ENCODE data around the gene MEX3D.

MEX3D gene

DNA sequence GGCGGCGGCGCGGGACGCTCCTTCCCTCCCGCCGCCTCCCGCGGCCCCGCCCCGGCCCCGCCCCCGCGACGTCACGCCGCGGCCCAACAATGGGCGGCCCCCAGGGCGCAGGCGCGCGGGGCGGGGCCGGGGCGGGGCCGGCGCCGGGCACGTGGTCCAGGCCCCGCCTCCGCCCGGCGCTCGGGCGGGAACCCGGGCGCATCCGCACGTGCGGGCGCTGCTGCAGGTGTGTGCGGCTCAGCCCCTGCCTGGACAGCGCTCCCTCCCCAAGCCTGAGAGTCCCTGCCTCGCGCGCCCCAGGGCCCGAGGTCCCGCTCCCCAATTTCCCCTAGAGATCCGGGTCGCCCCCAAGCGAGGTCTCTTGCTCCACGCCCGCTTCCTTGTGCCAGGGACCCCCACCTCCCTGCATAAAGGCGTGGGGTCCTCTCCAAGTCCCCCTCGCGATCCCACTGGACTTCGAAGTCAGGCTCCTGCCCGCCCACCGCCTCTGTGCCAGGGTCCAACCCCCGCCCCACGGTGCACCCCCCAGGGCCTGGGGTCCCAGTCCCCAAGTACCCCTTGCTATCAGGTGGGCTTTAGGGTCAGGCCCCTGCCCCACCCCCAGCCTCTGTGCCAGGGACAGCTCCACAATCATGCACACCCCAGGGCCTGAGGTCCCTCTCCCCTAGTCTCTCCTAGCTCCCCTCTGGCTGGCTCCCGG, at the start of gene MEX3D:
TSS of gene MEX3D (minus strand) at position 6 of the 700 bp plus-strand sequence. CDS start 267 bp downstream, outside the sequence.
- peak; percentile 75 to 88 for DNase-seq

DNA sequence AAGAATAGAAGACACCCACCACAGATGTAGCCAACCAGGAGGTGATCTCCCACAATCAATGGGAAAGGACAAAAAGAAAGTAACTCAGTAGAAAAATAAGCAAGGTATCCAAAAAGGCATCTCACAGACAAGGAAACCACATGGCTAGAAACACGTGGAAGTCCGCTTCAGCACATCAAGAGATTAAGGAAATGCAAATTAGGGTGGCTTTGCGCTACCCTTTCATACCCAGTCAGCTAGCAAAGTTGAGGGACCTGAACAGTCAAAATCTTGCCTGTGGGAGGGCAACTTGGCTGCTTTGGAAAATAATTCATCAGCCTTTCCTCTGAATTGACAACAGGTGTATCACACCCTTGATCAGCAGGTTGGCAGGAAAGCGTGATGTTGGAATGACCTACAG, 48.8 kb upstream of the MEX3D start:
- DNase-seq, result no peak

DNA sequence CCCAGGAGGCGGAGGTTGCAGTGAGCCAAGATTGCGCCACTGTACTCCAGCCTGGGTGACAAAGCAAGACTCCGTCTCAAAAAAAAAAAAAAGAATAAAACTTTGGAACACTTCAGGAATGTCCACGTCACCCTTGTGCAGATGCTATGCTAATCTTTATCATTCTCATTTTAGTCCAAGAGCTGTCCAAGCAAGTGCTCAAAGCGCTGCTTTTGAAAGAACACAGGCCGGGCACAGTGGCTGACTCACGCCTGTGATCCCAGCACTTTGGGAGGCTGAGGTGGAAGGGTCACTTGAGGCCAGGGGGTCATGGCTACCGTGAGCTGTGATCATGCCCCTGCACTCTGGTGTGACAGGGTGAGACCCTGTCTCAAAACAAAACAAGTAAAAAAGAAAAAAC, 48.3 kb upstream of the MEX3D start:
- DNase-seq, result no peak

DNA sequence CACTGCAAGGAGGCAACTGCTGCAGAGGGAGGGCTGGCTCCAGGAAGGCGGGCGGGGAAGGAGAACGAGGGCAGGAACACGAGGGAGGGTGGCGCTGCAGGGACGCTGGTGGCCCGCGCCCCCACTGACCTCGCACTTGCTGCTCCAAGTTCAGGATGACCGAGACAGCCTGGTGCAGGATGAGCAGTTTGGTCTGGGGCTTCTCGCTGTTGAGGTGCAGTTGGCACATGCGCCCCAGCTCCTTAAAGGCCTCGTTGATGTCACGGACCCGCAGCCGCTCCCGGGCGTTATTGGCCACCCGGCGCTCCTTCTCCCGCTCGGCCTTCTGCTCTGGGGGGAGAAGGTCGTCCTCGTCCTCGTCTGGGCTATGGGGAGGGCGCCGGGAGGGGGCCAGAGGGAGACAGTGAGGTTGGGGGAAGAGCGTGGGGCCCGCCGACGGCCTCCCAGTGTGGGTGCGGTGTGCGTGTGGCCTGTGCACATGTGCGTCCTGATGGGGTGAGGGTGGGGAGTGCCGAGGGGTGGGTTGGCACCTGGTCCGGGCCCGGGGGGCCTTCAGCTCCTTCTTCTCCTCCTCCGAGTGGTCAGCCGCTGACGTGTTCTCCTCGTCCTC, 47.1 kb upstream of the MEX3D start:
- DNase-seq, result no peak

DNA sequence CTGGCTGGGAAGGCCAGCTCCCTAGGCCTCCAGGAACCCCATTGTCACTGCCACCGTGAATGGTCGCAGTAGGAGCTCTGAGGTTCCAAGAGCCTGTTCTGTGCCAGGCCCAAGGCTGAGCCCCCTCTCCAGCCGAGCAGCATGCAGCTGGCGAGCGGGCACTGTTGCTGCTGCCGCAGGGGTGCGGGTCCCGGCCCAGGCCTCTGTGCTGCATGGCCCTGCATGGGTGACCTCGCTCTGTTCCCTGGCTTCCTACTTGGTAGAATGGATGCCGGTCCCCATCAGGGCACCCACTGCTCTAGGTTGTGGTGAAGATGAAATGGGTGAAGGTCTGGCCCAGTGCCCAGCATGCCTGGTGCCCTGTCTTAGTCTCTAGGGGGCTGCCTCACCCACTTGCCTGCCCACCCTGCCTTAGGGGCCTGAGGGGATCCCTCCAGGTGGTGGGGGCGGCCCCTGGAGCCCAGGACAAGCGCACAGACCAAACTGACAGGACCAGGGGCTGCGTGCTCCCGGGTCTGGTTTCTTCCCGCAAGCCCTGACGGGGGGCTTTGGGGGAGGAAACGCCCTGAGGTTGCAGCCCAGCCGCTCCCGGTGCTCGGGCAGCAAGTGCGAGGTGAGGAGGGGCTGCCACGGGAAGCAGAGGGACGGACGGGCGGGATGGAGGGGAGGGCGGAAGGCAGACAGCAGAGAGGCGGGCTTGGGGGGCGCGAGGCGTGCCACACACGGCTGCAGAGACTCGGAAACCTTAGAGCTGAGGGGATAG, 45.9 kb upstream of the MEX3D start:
- no peak for DNase-seq

DNA sequence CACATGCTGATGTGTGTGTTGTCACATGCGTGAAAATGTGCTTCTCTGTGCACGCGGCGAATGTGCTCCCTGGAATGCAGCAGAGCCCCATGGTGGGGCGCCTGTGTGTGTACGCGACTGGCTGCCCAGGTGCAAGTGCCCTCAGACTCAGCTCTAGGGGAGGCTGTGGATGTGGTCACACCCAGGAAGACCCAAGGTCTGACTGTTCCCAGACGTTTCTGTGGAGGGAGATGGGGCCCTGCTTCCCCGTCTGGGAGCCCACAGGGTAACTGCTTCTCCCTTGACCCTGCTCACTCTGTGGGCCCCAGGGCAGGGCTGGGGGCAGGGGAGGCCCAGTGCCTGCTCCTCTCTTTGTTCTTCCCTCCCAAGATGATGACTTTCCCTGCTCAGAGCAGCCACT, 45.0 kb upstream of the MEX3D start:
- no peak for DNase-seq

DNA sequence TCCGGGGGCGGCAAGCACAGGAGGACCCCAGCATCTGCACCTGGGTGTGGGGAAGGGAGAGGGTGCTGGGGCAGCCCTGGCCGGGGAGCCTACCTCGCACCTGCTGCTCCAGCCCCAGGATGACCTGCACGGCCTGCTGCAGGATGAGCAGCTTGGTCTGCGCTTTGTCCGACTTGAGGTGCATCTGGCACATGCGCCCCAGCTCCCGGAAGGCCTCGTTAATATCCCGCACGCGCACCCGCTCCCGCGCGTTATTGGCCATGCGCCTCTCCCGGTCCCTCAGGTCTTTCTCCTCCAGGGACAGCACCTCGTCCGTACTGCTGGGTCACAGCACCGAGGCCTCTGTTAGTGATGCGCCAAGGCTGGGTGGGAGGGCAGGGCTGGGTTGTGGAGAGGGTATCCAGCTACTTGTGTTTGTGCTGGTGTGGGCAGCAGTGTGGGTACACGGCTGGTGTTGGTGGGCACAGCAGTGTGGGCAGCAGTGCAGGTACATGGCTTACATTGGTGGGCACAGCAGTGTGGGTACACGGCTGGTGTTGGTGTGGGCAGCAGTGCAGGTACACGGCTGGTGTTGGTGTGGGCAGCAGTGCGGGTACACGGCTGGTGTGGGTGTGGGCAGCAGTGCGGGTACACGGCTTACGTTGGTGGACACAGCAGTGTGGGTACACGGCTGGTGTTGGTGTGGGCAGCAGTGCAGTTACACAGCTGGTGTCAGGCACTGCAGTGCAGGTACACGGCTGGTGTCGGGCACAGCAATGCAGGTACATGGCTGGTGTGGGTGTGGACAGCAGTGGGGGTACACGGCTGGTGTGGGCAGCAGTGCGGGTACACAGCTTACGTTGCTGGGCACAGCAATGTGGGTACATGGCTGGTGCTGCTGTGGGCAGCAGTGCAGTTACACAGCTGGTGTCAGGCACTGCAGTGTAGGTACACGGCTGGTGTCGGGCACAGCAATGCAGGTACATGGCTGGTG, 44.3 kb upstream of the MEX3D start:
- DNase-seq, result no peak

DNA sequence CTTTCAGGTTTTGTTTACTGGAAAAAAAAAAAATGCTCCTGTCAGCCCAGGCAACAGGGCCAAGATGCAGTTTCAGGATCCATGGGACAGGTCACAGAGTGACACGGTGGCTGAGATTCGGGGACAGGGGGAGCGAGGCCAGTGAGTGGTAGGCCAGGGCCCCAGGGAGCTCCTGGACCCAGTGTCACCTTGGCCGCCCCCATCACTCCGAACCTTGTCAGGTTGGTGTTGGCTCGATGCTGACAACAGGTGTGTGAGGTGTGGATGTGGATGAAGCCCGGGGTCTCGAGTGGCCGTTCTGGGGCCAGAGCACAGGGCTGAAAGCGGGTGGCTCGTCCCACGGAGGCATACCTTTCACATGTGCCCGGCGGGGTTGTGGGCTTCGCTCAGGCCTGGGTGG, 43.2 kb upstream of the MEX3D start:
- DNase-seq, result no peak

DNA sequence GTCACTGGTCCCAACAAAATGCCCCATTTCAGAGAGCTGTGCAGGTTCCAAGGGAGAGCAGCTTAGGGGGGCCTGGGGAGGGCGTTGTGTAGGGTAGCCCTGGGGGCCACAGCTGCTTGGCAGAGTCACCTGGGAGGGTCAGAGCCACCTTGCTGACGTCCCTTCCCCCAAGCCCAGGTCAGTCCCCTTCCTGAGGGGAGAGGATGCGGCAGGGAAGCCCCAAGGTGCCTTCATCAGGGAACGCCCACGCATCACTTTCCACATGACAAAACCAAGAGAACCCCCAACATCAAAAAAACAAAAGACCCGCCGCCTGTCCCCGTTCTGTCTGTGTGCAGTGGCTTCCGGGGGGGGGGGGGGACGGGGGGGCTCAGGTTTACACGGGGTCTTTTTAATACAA, 42.5 kb upstream of the MEX3D start:
- no peak for DNase-seq

DNA sequence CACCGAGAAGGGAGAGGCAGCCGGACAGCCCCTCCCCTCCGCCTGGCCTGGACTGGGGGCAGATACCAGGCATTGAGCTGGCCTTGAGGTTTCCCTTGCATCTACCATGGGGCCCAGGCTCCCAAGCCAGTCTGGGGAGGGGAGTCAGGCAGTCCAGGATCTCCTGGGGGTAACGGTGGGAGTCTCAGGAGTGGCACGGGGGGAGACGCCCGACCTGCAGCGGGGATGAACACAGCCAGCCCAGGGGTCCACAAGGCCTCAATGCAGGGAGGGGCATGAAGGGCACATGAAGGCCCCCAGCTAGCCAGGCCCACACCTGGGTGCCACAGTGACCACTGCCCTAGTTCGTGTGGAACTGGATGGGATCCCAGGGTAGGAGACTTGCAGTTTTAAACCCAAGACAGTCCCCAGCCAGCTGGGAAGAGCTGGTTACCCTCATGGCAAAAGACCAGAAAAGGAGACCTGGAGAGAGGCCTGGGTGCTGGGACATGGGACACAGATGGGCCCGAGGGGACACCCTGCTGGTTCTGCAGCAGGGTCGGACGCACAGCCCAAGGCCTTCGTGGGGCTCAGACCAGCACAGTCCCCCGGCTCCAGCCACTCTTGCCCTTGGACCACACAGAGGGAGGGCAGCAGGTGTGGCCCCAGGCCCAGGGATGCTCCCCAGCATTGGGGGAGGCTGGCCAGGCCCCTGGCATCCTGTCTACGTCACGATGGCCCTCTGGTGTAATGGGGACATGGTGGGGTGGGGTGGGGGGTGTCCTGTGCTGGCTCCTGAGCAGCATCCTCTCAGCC, 41.8 kb upstream of the MEX3D start:
- DNase-seq, result no peak

DNA sequence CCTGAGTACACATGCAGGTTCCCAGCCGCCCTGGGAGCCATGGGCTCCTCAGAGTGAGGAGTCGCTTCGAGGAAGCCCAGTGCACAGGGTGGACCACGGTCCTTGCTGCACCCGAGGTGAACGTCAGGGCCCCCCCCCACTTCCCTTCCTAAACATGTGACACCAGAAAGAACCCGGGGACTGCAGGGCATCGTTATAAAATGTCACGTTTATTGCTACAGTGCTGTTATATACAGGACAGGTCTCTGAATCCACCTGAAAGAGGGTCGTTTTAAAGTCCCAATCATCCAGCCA, 40.9 kb upstream of the MEX3D start:
- DNase-seq, result peak in 1 of 2 experiments; percentile 18

DNA sequence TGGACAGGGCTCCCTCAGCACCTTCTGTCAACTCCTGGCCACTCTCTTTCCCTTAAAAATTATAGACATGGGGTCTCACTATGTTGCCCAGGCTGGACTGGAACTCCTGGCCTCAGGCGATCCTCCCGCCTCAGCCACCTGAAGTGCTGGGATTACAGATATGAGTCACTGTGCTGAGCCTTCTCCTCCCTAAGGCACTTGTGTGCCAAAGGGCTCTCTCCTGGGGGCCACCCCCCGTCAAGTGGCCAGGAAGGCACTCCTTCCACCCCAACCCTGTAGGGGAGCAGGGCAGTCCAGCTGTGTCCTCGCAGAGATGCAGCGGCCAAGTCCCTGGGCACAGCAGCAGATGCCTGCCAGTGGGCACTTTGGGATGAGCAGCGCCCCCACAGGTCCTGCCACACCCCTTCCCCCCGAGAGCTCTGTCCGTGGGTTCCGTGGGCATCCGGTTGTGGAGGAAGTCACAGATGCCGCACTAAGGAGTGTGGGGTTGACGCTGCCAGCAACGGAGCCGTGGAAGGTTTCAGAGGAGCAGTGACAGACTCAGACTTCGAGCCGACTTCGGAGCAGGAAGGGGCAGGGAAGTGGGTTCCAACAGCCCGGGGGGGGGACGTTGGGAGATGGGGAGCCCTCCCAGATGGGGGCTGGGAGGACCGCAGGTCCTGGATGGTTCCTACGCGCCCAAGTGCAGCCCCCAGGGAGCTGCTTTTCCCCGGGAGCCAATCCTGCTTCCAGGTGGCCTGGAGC, 40.4 kb upstream of the MEX3D start:
- no peak for DNase-seq

DNA sequence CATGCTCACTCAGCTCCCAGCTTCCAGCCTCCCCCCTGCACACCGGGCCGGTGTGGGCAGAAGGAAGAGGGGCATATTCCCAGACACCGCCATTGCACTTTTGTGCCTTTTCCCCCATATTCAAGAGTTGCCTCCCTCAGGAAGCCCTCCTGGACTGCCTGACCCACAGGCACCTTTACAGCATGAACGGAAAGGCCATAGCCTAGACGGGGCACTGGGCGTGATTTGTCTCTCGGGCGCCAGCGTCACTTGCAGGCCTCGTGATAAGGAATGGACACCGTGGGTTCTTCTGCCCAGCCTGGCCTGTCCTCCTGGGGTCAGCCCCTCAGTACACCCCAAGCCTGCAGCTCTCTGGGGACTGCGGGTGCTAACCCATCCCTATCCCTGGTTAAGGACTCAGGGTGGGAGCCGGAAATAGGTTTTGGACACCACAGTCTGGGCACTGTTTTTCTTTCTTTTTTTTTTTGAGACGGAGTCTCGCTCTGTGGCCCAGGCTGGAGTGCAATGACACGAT, 38.1 kb upstream of the MEX3D start:
- DNase-seq, result no peak

DNA sequence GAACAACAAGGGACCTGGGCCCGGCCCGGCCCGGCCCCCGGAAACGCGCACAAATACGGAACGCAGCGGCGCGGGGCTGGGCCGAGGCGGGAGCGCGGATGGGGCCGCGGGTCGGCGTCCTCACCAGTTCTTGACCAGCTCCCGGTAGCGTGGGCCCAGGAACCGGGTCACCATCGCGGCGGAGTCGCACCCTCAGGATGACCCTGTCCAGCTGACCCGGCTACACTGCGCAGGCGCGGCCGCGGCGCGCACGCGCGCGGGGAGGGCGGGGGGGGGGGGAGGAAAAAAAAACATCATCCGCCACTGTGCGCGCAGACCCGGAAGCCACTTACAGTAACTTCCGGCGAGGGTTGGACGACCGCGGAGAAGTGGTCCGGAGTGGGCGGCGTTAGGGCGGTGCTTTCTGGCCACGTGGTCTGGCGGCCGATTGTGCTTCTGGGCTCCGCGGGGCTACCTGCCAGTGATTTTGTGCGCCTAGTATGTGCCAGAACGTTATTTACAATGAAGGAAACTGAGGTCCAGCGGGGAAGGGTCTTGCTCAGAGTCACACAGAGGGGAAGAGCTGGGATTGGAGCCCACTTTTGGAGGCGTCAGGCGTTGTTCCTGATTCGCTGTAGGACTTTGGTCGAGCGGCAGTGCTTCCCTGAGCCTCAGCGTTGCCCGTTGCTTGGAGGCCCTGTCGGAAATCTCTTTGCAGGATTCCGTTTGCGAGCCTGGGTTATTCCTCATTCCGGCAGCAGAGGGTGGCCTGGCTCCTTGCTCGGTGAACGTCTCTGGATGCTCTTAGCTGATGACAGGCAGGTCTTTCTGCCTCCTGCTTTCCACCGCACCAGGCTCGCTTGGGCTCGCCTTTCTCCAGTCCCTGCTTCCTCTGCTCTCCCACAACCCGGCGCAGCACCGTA, 37.4 kb upstream of the MEX3D start, which contains the start of gene UQCR11:
TSS of gene UQCR11 (minus strand) at position 227 of the 902 bp plus-strand sequence. CDS start at position 174, 53 bp downstream.
- DNase-seq, result peak; percentile 91

DNA sequence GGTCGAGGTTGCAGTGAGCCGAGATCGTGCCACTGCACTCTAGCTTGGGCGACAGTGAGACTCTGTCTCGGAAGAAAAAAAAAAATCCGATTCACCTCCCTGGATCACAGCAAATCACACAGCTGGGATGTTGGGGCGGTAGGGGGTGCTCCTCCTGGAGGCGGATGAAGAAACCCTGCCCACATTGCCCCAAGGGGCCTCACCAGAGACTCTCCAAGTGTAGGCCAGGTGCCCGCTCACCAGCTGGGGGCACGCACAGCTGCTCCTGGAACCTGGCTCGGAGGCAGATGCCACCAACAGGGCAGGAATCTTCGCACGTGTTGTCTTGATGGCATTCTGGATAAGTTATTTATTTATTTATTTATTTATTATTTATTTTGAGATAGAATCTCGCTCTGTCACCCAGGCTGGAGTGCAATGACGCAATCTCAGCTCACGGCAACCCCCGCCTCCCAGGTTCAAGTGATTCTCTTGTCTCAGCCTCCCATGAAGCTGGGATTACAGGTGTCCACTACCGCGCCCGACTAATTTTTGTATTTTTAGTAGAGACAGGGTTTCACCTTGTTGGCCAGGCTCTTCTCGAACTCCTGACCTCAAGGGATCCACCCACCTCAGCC, 34.1 kb upstream of the MEX3D start:
- DNase-seq, result no peak

DNA sequence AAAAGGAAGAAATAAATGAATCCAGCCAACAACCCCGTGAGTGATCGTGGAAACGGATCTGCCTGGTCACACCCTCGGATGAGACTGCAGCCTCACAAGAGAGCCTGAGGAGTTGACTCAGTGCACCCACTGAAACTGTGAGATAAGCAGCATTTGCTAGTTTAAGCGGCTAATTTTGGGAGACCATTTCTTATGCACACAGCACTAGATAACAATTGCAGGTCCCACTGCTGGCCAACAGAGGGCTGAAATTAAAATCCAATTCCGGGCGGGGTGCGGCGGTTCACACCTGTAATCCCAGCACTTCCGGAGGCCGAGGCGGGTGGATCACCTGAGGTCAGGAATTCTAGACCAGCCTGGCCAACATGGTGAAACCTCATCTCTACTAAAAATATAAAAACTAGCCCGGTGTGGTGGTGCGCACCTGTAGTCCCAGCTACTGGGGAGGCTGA, 33.5 kb upstream of the MEX3D start:
- DNase-seq, result no peak

DNA sequence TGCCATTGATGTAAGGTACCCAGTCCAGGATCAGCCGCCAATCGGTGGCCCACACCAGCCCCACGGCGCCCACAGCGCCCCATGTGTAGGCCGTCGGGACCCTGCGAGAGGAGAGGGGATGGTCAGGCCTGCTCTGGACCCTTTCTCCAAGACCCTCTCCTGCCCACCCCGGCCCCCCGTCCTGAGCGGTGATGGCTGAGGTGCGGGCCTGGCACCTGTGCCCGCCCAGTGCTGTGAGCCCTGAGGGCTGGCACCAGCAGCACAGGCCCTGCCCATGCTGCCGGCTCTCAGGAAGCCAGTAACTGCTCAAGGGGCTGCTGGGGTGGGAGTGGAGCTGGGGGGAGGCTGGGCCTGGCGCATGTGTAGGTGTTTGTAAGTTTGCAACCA, 31.3 kb upstream of the MEX3D start:
- no peak for DNase-seq

DNA sequence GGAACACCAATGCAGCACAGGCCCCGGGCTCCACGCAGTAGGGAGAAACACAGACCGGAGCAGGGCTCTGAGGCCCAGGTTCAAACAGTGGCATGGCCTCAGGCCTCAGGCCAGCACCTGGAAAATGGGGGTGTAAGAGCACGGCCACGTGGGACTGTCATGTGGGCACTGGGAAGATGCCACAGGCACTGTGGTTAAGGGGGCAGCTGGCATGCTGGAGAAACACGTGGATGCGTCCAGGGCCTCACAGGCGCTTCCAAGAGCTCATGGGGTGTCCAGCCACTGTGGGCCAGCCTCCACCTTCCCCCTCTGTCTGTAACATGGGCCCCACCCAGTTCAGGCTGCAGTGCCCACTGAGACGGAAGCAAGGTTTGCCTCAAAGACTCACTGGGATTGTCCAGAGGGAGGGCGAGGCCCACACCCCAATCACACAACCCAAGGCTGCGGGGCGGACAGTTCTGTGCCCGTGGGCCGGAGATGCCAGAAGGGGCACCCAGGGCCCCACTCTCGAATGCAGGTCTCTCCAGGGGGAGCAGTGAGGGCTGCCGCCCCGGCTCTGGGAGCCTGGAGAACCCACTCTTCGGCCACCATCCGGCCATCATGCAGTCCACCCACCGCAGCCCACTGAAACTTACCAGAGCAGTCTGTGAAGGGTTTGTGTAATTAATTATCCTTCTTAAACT, 30.8 kb upstream of the MEX3D start:
- DNase-seq, result no peak

DNA sequence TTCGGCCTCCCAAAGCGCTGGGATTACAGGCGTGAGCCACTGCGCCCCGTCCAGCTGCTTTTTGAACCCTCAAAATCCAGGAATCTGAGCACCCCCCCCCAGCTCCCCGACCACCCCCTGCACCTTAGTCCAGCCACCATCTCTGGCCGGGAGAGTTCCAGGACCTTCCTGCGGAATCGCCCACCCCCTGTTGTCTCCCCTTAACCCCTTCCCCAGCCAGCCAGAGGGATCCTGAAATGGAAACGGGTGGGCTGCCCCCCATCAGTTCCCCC, 25.3 kb upstream of the MEX3D start:
- no peak for DNase-seq
